HG03108 (cell line): Measurements from ENCODE around the gene RABEP1.

Source experiments
- ATAC-seq: cut with Tn5 transposase; IDR thresholded peaks from one replicate; pipeline ENCODE4 v1.9.1; 2021; ENCODE audit warnings: moderate library complexity; ENCODE audit not compliant: unreplicated experiment

The RABEP1 gene

DNA sequence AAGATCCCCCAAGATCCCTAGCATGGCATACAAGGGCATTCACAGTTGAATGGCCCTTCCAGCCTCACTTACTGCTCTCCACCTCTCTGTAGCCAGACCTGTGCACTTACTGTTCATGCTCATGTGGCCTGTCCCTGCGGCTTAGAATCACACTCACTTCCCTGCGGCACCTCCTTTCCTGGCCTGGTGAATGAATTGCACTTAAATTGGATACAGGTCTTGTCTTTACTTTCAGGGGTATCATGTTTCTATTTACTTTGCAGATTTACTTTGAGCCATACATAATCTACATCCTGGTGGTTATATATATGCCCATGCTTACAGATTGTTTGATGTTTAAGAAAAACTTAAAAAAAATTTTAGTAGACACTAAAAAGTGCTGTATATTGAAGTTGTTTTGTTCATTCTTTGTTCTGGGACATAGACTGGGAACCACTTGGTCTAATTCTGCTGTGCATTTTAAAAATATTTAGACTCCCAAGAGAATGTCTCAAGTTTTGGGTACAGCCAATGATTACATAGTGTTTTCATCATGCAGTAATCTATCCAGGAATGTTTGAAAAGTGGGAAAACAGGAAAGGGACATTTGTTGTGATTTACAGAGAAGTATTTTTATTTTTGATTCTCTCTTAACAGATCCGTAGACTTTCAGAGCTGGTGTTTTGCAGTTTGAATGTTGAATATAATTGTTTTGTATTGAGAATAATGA, 73.5 kb downstream of the RABEP1 start:
- ATAC-seq = no peak

DNA sequence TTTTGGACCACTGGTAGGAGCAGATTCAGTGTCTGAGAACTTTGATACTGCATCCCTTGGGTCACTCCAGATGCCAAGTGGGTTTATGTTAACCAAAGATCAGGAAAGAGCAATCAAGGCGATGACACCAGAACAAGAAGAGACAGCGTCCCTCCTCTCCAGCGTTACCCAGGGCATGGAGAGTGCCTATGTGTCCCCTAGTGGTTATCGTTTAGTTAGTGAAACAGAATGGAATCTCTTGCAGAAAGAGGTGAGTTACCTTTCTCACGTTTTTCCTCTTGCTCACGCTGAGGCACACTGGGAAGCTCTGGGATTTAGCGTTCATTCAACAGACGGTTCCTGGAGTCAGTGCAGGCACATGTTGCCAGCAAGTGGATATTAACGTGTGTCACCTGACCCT, 79.3 kb downstream of the RABEP1 start:
- ATAC-seq = no peak

DNA sequence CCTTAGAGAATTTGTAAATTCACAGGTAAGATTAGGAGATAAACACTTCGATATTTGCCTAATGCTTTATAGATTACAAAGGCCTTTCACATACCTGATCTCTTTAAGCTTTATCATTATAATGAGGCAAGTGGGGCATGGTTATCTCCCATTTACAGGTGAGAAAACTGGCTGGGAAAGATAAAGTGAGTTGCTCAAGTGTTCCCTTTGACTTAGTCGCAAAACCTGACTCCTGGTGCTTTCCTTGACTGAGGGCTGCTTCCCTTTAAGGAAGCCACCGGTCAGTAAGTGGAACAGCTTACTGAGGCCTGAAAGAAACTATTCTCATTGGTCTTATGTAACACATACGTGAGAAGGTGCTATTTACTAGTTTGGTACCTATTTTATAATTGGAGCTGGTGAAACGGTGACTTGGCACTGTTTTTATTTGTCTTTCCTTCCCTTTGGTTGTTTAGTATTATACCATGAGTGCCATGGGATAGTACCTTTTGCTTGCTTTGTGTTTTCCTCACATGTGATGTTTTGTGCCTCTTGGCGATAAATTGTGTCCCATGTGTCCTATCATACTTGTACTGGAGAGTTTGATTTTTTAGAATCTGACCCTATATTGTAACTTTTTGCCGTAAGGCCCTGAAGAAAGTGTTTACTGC, 80.2 kb downstream of the RABEP1 start:
- ATAC-seq = no peak

DNA sequence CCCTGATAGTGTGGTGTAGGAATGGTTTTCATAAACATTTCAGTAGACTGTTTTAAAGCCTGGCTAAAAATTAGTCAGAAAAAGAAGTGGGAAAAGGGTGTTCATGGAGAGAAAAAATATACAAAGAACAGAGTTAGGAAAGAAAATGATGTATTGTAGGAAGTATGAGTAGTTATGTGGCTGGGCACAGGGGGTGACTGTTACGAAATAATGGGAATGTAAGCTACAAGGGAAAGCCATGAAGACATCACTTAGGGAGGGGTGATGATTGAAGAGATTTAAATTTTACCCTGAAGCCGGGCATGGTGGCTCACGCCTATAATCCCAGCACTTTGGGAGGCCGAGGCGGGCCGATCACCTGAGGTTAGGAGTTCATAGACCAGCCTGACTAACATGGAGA, 82.1 kb downstream of the RABEP1 start:
- ATAC-seq = no peak

DNA sequence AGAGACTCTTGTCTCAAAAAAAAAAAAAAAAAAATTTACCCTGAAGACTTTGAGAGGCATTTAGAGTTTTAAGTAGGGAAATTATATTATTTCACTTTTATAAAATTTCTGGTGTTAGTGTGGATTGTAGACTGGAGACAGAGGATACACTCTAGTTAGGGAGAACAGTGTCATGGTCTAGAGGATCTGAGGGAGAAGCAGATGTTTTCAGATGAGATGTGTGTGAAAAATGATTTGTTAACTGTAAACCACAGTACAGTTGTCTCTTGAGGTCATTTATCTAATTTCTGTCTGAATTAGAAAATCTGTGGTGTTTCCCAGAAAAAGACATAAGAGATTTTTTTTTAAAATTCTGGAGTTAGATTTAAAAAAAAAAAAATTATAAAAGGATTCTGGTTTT, 82.6 kb downstream of the RABEP1 start:
- ATAC-seq = no peak

DNA sequence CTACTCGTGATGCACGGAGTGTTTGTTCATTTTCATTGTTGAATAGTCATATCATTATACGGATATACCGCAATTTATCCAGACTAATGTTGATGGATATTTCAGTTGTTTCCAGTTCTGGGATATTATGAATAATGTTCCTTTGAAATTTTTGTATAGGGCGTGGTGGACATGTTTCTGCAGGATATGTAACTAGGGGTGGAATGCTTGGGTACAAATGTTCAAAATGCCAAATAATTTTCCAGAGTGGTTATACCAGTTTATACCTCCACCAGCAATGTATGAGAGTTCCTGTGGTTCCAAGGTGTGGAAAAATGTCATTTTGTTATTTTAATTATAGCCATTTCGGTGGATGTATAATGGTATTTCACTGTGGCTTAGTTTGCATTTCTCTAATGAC, 83.7 kb downstream of the RABEP1 start:
- ATAC-seq = no peak

DNA sequence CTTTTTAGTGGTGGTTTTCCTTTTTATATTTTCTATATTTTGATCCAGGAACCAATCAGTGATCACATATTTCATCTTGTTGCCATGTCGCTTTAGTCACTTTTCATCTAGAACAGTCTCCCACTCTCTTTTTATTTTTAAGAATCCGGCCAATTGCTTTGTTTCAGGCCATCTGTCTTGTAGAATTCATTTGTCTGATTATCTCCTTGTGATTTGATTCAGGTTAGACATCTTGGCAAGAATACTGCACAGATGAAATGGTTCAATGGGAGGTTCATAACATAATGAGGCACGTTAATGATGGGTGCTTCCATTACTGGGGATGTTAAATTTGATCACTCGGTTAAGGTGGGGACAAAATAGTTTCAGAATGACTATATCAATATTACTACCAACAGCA, 88.3 kb downstream of the RABEP1 start:
- no peak for ATAC-seq

DNA sequence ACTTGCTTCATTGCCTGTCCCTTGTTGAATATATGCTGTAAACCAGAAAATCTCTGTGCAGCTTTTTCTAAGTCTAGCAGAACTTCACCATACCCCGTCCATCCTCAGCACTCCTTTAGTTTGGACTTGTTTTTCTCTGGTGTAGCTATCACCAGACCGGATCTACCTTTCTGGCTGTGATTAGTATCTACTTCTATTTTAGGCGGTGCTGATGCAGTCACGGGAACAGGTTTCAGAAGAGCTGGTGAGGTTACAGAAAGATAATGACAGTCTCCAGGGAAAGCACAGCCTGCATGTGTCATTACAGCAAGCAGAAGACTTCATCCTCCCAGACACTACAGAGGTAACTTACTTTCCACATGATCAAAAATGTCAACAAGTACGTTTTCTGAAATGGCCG, 91.0 kb downstream of the RABEP1 start:
- ATAC-seq = no peak

DNA sequence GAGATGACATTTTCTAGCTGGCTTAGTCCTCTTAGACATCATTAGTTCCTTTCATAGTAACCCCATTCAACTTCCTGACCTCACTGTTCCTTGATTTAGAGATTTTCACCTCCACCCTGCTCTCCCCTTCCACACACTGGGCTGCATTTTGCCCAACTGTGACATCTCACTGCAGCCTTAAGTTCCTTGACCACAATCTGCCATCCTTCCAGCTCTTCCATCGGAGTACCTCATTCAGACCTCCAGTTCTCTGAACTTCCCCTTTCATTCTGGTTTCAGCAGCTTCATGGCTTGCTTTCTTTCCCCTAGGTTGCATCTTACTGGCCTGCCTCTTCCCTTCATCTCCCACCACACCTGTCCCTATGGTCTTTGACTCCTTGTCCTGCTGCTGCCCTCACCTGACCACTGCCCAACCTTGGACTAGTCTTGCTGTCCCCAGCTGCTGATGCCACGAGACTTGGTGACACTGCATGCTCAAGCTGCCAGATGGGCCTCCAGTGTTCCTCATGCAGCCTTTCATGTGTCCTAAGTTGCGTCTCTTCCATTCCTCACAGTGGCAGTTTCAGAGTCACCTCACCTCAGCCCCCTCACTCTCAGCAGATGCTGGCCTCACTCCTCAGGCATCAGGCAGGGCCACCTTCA, 96.6 kb downstream of the RABEP1 start:
- ATAC-seq = no peak

DNA sequence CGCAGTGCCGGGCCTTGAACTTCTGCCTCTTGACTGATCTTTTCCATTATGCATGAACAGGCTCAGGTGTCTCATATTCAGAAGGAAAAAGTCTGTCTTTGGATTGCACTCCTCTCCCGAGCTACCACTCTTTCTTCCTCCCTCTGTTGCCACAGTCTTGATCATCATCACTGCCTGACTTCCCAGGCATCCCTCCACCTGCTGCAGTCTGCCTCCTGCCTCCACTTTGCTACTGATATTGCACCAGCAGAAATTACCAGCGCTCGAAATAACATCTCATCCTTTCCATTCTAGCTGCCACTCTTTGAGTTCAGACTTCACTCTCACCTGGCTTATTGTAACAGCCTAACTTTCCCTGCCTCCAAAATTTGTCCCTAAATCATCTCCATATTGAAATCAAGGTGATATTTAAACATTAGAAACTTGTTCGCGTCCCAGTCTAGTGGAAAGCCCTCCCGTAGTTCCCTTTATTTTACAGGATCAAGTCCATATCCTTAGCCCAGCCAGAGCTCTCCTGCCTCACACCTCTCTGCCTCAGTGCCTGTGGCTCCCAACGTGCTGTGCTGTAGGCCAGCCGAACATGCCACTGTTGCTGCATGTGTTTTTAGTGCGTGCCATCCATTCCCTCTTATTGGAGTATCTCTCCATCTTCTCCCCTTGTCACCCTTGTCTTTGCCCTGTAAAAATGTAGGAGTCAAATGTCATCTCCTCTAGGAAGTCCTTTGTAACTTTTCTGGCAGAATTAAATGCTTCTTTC, 97.4 kb downstream of the RABEP1 start:
- no peak for ATAC-seq

DNA sequence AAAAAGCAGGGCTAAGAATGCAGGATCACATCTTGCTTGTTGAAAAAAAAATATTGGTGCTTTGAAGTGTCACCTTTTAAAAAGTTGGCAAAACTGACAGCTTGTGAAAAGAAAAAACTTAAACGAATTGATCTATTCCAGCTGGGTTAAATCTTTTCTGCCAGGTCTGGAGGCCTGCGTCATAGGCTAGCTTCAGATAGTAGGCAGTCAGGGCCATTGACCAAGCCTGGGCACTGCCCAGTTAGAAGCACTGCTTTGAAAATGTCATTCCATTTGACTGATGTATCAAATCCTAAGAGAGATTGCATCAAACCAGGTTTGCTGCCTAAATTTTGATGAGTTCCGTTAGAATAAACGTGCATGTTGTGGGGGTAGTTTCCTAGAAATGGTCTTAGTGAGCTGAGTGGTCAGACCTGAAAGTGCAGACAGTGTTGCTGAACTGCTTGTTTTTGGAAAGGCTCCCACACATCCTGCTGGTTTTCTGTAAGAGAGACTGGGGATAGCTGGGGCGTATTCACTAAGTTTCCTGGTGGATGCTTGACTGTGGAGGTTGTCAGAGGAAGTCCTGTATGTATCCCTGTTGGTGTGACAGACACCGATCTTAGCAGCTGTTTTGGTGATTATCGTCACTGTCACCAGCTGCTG, 98.5 kb downstream of the RABEP1 start:
- ATAC-seq = no peak

DNA sequence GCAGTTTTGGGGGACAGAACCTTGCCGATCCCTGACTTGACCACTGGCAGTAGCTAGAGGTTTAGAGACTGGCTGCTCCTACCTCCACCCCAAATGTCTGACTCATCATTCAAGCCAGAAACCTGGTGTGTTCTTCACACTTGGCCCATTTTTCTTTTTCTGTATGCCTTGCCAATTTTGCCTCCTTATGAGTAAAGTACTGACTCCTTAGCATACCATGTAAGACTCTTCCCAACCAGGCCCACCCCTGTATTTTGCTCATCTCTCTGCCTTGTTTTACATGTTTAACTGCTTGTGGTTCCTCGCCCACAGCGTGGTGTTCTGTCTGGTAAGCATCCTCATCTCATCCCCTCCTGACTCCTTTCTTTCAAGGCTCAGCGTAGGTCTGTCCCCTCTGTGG, 99.5 kb downstream of the RABEP1 start:
- ATAC-seq = no peak

DNA sequence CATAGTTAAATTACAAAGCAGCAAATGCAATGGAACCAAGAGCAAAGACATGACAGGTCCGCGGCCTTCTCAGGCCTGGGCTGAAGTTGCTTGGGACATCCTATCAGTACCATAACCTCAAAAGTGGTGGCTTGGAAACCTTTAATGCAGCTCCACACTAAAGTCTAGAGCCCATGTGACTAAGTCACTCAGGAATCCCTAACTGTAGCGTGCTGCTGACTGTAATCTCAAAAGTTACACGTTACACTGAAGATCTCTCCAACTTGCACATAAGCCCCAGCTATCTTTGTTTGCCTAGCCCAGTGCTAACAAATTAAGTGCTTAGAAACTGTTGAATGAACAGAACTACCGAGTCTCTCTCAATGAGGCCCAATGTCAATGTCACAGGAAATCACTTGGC, 109.6 kb downstream of the RABEP1 start:
- no peak for ATAC-seq

DNA sequence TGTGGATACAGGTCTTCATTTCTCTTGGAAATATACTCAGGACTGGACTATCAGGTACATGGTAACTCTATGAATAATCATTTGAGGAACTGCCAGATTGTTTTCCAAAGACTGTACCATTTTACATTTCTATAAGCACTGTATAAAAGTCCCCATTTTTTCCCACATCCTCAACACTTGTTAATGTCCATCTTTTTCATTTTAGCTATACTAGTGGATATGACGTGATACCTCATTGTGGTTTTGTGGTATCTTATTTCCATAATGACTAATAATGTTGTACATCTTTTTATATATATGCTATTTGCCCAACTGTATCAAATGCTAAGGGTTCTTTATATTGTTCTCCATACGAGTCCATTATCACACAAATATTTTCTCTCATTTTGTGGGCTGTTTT, 114.5 kb downstream of the RABEP1 start:
- no peak for ATAC-seq

DNA sequence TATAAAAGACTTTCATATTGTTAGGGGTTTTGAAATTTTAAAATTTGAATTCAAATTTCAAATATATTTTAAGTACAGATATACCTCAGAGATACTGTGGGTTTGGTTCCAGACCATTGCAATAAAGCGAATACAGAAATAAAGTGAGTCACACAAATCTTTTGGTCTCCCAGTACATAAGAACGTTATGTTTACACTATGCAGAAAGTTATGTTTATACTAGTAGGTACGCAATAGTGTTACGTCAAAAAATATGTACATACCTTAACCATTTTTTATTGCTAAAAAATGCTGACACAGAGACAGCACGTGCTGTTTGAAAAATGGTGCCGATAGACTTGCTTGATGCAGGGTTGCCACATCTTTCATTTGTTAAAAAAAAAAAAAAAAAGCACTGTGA, 117.7 kb downstream of the RABEP1 start:
- no peak for ATAC-seq

DNA sequence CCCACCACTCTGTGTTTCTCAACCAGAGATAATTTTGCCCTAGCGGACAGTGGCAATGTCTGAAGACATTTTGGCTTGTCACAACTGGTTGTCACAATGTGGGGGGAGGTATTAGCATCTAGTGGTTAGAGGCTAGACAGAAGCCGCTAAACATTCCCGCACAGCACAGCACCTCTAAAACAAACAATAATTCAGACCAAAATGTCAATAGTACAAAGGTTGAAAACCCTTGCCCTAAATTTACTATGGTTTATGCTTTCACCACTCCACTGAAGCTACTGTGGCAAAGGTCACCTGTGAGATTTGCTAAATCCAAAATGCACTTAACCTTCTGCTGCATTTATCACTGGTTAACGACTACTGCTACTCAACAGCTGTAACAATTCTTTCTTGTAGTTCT, 123.3 kb downstream of the RABEP1 start:
- ATAC-seq = no peak

DNA sequence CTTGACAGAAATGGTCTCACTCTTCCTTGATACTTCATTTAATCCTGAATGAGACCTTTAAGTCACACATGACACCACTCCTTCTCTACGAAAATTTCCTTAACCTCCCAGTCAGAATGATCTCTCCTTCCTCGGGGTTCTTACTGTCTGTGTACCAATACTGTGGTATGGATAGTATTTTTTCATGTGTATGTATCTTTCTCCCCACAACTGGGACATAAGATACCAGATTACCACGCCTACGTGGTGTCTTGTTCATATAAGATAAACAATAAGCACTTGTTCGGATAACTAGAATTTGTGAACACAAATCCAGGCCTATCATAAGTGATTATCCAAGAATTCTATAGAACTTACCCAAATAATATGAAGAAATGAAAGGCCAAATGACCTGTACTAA, 126.1 kb downstream of the RABEP1 start:
- no peak for ATAC-seq

DNA sequence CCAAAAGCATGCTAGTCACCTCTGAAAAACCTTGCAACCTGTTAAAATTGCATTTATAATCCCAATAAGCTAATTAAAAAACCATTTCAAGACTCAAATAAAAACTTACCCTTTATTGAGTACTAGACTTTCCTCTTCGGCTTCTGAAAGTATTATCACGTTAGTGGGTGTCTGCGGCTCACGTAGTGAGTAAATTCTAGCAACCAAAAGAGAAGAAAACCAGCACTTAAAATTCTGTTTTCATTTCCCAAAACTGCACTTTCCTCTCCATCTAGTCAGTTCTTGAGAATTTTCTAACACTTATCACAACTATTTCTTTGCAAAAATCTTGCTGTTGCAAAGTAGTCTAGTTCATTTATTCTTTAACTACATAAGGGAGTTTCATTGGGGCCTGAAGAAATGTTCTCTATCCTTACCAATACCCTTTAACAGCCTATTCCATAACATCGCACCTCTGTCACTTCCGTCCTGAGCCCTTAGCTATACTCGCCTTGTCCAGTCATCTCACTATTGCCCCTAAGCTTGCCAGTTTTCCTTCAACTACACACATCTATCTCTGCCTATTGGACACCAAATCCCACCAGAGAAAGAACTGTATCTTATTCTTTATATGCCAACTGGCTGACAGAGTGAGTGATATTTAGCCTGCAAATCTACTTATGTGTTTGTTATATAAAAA, 128.6 kb downstream of the RABEP1 start:
- no peak for ATAC-seq

DNA sequence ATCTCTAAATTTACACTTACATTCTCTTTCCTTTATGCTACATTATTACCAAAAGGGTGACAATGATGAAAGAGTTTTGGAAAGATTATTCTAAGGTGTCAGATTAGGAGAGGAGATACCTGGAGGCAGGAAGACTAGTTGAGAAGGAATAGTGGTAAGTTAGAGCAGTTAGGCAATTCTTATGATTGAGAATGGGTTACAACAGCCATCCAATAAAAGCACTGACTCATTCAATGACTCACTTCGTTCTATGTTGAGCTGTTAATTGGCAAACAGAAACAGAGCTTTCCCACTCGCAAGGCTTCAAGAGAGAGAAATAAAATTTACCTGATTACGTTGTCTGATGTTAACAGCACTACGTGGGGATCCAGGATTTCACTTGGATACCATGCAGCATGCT, 131.6 kb downstream of the RABEP1 start:
- ATAC-seq = no peak

DNA sequence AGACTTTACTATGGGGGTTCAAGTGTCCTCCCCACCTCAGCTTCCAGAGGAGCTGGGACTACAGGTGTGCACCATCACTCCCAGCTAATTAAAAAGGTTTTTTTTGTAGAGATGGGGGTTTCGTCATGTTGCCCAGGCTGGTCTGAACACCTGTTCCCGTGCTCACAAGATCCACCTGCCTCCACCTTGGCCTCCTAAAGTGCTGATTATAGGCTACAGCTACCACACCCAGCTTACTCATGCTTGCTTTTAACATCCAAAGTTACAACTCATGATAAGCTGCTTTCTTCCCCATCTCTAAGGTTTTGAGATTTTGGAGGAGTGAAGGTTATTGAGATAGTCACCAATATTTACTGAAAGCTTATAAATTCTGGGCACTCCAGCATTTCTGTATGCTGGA, 134.8 kb downstream of the RABEP1 start:
- ATAC-seq = no peak
